ENCODE measurements around the gene GUCY2D.
"Not testable (repeated sequence)": the region's sequence is repeated elsewhere in the genome, so short reads cannot be mapped to it uniquely, and the experiment has no call there.

The GUCY2D gene

GRCh38 chr17:8022360-8023003 is 20.1 kb downstream of the GUCY2D start:
- no peak for DNase-seq (ENCODE audit: low read depth)
- H3K4me3 ChIP-seq (ENCODE audit: low read depth, low read length) = no peak overlapping the region
- no peak for TF ChIP-seq CTCF (IDR thresholded peaks at IDR 0.05; ENCODE audit: low read depth, low read length, missing control alignments)

- H3K4me3 ChIP-seq (ENCODE audit: low read depth, low read length); DNase-seq (ENCODE audit: low read depth): not testable (repeated sequence)
Measured at GRCh38 chr17:8024161-8024560, 21.7 kb downstream of the GUCY2D start.

GRCh38 chr17:8025176-8025911 is 22.9 kb downstream of the GUCY2D start:
- no peak for TF ChIP-seq CTCF (IDR thresholded peaks at IDR 0.05; ENCODE audit: low read depth, low read length, missing control alignments)
- no peak overlapping the region for H3K4me3 ChIP-seq (ENCODE audit: low read depth, low read length)
- no peak for DNase-seq (ENCODE audit: low read depth)

GRCh38 chr17:8029121-8029520 is 26.7 kb downstream of the GUCY2D start:
- no peak overlapping the region for H3K4me3 ChIP-seq (ENCODE audit: low read depth, low read length)
- DNase-seq (ENCODE audit: low read depth) = no peak
- TF ChIP-seq CTCF (IDR thresholded peaks at IDR 0.05; ENCODE audit: low read depth, low read length, missing control alignments) = no peak

- no peak overlapping the region for H3K4me3 ChIP-seq (ENCODE audit: low read depth, low read length)
- no peak for TF ChIP-seq CTCF (IDR thresholded peaks at IDR 0.05; ENCODE audit: low read depth, low read length, missing control alignments)
- DNase-seq (ENCODE audit: low read depth) = no peak
Measured at GRCh38 chr17:8031261-8031661, 28.8 kb downstream of the GUCY2D start.

GRCh38 chr17:8031950-8032349 is 29.5 kb downstream of the GUCY2D start:
- no peak for TF ChIP-seq CTCF (IDR thresholded peaks at IDR 0.05; ENCODE audit: low read depth, low read length, missing control alignments)
- H3K4me3 ChIP-seq (ENCODE audit: low read depth, low read length) = no peak overlapping the region

GRCh38 chr17:8032442-8032841 is 30.0 kb downstream of the GUCY2D start:
- no peak overlapping the region for H3K4me3 ChIP-seq (ENCODE audit: low read depth, low read length)
- DNase-seq (ENCODE audit: low read depth) = no peak
- no peak for TF ChIP-seq CTCF (IDR thresholded peaks at IDR 0.05; ENCODE audit: low read depth, low read length, missing control alignments)

More at GRCh38 chr17:8031950-8032349, 29.5 kb downstream of the GUCY2D start:
- DNase-seq (ENCODE audit: low read depth) = no peak

Measured in GM12864 (cell line).